ENCODE data around the gene CD44. TPM values are rescaled to one million over a fixed set of nuclear protein-coding genes. Genes with fewer than 3 reads are reported as not detected.
"Not testable (repeated sequence)": the region's sequence is repeated elsewhere in the genome, so short reads cannot be mapped to it uniquely, and the experiment has no call there.

Gene CD44
- 241 and 316 TPM in 2 replicates for total RNA-seq (2014; rRNA removed; shearing (Covaris generic))

DNA sequence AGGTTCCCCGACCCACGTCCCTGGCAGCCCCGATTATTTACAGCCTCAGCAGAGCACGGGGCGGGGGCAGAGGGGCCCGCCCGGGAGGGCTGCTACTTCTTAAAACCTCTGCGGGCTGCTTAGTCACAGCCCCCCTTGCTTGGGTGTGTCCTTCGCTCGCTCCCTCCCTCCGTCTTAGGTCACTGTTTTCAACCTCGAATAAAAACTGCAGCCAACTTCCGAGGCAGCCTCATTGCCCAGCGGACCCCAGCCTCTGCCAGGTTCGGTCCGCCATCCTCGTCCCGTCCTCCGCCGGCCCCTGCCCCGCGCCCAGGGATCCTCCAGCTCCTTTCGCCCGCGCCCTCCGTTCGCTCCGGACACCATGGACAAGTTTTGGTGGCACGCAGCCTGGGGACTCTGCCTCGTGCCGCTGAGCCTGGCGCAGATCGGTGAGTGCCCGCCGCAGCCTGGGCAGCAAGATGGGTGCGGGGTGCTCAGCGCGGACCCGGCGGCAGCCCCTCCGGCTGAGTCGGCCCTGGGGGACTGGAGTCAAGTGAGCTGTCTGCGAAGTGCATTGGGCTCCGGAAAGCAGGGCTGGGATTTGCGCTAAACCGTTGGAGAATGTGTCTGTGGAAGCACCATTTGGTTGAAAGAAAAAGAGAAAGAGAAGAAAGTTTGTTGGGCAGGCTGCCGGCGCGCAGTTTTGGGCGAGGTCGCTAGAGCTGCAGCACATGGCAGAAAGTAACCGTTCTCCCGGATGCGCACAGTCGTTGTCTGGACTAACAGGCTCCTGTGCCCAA is at the start of gene CD44:
Gene CD44, plus strand, starts transcription at position 229 of the 779 bp plus-strand sequence. Its CDS starts 133 bp downstream, at position 362.
- DNase-seq (ENCODE audit: low read depth) = peak; percentile 94

DNA sequence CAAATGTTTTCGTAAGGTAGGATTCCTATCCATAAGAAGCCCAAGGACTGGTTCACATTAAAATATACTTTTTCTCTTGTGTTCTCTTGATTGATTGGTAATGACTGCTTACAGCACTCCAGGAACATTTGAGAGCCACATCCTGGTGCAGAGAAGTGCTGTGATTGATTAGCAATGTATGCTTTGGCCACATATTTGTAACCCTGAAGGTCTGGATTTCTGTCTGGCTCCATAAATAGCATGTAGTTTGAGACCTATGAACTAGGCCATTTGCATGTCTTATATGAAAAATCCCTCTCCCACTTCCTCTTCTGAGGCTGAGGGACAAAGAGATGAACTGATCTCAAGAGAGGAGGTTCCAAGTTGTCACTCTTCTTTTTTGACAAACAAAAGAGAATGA is 49.3 kb upstream of the CD44 start:
- no peak for DNase-seq (ENCODE audit: low read depth)

DNA sequence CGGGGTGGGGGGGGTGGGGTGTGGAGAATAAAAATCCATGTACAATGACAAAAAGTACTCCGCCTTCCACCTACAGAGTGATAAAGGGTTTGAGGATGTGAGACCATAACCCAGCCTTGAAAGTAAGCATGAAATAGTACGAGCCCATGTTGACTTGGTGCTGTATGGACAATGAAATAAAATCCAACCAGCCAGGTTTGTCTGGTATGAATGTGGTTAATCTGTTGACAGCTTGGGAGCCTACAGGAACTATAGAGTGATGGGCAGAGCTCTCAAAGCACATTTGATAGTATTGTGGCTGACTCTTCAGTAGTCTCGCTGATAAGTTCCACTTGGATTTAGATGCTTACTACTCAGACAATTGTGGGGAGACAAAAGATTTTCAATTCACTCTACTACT is 48.8 kb upstream of the CD44 start:
- DNase-seq (ENCODE audit: low read depth) = no peak

DNA sequence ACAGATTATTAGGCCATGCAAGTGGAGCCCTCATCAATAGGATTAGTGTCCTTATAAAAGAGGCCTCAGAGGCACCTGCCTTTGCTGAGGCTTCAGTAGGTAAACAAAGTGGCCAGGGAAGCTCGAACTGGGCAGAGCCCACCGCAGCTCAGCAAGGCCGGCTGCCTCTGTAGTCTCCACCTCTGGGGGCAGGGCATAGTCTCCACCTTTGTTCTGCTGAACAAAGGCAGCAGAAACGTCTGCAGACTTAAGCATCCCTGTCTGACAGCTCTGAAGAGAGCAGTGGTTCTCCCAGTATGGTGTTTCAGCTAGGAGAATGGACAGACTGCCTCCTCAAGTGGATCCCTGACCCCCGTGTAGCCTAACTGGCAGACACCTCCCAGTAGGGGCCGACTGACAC is 48.0 kb upstream of the CD44 start:
- DNase-seq (ENCODE audit: low read depth) = not testable (repeated sequence)

DNA sequence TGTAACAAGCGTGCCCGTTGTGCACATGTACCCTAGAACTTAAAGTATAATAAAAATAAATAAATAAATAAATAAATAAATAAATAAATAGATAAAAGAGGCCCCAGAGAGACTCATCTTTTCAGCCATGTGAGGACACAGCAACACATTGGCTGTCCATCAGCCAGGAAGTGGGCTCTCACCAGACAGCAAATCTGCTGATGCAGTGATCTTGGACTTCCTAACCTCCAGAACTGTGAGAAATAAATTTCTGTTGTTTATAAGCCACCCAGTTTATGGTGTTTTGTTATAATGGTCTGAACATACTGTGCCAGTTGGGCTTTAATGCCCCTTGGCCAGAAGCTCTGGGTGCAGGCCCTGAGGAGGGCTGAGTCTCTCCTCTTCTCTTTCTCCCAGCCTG is 42.2 kb upstream of the CD44 start:
- no peak for DNase-seq (ENCODE audit: low read depth)

DNA sequence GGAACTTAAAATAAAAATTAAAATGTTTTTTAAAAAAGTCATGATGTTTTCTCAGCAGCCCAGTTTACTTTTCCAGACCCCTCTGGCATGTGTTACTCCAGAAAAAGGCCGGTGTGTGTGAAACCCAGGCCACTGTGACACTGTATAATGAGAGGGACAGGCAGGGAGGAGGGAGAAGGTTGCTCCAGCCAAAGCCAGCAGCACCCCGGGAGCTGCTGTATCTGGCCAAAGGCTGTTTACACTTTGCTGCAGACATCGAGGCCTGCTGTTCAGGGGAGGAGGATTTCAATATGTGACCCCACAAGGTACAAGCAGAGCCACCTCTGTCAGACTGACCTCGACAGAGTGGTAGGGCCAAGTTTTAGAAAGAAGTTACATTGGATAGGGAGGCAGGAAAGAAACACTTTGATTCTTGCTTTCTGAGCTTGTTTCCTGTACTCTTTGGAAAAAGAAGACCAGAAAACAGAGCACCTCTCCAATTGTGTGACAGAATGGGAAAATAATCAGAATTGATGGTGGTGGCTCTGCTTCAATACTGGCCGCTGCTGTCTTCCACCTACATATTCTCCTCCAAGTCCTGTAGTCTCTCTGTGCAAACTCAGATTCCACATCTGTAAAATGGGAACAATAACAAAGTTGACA is 41.0 kb upstream of the CD44 start:
- DNase-seq (ENCODE audit: low read depth) = no peak

DNA sequence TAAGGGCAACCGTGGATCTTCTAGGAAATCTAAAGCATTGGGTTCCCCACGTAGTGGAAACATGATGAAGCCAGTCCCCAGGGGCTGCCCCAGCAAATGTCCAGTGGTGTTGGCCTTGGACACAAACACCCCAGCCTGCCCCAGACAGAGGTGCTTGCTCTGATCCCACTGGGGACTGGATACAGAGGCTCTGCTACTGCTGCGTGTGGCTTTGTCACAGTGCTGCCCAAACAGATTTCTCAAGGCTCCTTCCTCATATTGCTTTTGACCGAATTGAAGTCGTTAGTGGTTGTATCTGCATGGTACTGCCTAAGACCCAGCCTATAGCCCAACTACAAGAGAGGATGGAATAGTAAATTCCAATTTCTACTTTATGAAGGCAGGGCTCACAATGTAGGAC is 40.1 kb upstream of the CD44 start:
- no peak for DNase-seq (ENCODE audit: low read depth)

DNA sequence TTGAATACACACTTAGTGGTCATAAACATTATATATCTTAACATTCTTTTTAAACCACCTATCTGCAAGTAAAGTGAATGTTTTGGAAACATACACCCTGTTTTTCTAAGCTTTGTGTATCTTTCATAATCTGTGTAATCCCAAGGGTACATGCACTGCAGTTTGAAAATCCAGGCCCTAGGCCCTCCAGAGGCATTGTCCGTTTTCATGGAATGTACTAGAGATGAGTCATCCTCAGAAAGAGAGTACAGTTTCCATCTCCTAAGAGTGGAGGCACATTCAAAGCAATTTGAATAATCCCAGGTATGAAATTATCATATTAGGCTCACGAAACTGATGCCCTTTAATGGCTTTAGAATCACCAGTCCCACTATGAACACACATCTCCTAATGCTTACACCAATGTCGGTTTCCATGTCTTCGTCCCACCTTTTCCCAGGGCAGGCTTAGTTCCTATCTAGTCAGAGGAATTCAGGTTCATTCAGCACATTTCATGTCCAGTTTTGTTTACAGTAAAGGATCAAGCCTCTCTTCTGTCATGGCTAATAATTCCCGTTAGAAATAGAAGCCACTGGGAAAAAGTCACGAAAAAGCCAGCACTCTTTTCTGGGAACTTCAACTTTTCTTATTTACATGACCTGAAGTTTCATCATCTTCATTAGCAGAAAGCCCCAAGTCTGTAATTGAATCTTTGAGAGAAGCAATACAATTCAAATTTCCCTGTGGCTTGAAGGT is 39.5 kb upstream of the CD44 start:
- DNase-seq (ENCODE audit: low read depth) = peak; percentile 77

DNA sequence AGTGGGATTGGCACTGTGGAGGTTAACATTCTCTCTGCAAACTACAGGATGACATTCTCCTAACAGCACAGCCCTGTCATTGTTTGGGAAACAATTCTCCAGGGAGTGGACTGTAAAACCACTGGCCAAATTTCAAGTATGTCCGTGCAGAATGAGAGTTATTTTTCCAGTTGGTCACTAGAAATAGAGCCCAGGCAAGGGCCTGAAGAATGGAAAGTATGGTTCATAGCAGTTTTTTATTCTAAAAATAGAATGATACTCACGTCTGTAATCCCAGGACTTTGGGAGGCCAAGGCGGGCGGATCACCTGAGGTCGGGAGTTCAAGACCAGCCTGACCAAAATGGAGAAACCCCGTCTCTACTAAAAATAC is 39.0 kb upstream of the CD44 start:
- peak; percentile 91 for DNase-seq (ENCODE audit: low read depth)

DNA sequence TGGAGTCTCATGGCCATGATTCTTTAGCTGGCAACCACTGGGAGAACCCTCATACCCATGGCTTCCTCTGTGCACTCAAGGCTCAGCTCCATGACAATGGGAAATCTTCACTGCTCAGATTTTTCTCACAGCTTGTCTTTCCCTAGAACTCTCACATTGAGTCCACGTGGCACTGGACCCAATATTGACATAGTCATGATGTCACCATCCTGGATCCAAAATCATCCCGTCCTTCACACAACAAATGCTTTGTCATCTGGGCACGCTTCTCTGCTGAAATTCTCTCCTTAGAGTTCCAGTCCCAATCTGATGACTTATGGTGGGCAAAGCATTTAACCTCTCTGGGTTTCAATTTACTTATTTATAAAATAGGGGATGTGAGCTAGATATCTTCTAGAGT is 37.7 kb upstream of the CD44 start:
- peak; percentile 23 for DNase-seq (ENCODE audit: low read depth)

DNA sequence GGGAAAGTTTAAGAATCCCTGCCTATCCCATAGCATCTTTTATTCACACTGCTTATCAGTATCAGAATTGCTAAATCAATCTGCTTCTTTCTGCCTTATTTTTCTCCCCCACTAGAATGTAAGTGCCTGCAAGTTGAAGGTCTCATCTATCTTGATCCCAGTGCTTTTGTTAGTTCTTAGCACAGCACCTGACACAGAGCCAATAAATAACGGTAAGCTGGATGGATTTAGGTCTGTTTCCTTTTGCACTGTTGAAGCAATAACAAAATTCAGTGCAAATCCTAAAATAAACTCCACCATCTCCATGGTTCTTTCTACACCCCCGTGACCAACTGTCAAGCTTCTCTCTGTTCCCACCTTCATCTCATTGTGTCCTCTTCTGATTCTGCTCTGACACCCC is 36.7 kb upstream of the CD44 start:
- no peak for DNase-seq (ENCODE audit: low read depth)

DNA sequence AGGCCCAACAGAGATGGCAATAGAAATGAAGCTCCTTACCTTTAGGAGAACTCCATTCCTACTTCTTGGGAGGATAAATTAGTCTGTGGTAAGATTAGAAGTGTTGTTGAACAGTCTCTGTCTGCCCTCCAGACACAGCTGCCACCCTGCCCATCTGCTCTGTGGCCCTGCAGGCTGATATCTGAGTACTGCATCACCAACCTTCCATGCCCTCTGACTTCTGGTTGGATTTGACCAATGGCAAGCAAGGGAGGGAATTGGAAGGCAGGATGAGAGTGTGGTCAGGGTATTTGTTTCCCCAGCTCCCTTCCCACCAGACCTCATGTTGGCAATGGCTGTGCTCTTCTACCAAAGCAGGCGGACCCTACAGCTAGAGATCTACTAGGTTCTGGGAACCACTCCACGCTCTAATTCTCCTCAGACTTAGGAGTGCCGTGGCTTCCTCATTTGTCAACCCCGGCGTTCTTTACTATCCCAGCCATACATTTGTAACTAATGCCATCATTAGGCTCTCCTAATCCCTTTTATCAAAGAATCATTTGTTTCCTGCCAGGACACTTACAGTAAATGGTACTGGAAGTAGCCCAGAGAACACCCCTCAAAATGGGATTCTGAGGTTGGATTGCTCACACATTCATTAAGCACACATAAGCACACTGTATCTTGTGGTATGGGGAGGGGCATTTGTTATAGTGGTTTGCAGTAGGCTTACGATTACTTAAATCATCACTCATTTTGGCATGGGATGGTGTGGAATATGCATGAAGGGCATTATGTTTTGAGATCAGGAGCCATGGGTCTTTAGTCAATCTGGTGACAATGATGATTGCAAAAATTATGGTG is 35.4 kb upstream of the CD44 start:
- peak; percentile 80 for DNase-seq (ENCODE audit: low read depth)

DNA sequence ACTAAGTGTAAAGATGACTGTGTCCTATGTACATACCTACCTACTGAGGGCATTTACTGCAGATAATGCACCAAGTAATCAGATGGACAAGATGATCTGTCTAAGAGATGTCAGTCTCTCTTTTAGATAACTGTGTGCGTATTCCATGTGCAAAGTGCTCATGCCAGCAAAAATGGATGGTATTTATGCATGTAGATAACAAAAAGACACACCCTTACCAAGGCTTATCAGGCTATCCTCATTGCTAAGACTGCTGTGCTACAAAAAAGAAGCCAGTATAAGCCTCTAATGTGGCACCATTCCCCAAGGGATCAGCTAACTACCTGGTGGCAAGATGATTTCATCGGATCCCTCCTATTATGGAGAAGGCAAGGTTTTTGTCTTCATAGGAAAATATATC is 34.3 kb upstream of the CD44 start:
- DNase-seq (ENCODE audit: low read depth) = no peak

DNA sequence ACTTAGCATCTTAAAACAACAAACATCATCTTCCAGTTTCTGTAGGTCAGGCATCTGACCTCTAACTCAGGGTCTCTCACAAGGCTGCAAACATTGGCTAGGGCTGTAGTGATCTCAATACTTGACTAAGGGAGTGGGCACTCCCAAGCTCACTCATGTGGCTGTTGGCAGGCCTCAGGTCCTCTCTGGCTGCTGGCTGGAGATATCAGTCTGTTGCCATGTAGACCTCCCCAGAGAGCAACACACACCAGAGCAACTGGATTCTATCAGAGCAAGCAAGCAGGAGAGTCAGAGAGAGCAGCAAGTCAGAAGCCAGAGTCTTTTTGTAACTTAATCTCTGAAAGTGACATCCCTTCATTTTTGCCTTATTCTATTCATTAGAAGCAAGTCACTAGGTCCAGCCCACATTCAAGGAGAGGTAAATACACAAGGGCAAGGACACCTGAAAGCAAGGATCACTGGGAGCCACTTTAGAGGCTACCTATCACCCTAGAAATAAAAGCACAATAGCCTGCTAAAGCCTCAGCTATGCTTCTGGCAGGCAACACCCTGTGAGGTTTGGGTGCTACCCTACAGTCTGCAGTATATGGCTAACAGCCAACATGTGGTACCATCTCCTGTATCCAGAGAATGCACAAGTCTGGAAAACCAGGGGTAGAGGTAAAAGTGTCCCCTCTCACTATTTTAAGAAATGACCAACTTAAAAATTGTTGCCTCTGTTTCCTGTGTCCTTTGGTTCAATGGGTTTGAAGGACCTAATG is 33.5 kb upstream of the CD44 start:
- DNase-seq (ENCODE audit: low read depth) = no peak

DNA sequence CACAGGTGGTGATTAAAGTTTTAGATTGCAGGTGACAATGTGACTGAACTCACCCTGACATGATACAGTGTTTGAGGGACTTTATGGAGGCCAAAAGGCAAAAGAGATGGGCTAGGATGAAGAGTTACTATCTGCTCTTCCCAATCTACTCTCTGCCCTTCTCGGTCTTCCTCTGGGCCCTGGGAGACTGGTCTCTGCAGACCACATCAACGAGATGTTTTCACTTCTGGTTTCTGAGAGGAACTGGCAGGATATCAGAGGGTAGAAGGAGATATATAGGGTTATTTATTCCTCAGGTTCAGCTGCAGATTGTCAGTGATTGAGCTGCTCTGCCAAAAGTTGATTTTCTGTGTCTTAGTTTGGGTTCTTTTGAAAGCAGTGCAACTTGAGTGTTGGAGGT is 32.4 kb upstream of the CD44 start:
- no peak for DNase-seq (ENCODE audit: low read depth)

DNA sequence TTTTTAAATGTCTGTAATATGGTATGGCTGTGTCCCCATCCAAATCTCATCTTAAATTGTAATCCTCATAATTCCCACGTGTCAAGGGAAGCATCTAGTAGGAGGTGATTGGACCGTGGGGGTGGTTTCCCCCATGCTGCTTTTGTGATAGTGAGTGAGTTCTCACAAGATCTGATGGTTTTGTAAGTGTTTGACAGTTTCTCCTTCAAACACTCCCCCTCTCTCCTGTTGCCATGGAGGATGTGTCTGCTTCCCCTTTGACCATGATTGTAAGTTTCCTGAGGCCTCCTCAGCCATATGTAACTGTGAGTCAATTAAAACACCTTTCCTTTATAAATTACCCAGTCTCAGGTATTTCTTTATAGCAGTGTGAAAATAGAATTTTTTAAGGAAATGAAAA is 31.1 kb upstream of the CD44 start:
- DNase-seq (ENCODE audit: low read depth) = no peak

DNA sequence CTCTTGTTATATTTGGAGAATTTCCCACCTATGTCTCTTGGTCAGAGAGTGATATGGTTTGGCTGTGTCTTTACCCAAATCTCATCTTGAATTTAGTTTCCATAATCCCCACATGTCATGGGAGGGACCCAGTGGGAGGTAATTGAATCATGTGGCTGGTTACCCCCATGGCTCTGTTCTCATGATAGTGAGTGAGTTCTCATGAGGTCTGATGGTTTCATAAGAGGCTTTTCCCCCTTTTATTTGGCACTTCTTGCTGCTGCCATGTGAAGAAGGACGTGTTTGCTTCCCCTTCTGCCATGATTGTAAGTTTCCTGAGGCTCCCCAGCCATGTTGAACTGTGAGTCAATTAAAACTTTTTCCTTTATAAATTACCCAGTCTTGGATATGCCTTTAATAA is 30.6 kb upstream of the CD44 start:
- DNase-seq (ENCODE audit: low read depth) = not testable (repeated sequence)

DNA sequence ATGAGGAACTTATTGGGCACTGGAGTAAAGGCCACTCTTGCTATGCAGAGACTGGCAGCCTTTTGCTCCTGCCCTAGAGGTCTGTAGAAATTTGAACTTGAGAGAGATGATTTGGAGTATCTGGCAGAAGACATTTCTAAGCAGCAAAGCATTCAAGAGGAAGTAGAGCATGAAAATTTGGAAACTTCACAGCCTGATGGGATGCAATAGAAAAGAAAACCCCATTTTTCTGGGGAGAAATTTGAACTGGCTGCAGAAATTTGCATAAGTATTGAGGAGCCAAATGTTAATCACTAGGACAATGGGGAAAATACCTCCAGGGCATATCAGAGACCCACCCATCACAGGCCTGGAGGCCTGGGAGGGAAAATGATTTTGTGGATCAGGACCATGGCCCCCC is 29.9 kb upstream of the CD44 start:
- DNase-seq (ENCODE audit: low read depth) = no peak

DNA sequence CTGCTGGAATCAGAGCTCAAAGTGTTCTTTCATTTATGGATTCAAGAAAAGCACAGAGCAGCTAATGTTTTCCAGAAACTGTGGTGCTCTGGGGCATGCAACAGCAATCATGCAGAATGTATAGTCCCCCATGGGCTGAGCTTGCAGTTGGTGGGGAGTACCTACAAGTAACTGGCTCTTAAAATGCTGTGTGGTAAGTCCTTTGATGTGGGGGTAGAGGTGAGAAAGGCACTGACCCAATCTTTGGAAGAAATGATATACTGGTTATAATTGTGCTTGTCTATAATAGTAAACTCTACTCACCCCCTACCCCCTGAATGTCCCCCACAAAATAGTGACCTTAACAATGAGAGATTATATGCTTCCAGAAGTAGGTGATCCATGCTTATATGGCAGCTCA is 29.1 kb upstream of the CD44 start:
- DNase-seq (ENCODE audit: low read depth) = no peak

DNA sequence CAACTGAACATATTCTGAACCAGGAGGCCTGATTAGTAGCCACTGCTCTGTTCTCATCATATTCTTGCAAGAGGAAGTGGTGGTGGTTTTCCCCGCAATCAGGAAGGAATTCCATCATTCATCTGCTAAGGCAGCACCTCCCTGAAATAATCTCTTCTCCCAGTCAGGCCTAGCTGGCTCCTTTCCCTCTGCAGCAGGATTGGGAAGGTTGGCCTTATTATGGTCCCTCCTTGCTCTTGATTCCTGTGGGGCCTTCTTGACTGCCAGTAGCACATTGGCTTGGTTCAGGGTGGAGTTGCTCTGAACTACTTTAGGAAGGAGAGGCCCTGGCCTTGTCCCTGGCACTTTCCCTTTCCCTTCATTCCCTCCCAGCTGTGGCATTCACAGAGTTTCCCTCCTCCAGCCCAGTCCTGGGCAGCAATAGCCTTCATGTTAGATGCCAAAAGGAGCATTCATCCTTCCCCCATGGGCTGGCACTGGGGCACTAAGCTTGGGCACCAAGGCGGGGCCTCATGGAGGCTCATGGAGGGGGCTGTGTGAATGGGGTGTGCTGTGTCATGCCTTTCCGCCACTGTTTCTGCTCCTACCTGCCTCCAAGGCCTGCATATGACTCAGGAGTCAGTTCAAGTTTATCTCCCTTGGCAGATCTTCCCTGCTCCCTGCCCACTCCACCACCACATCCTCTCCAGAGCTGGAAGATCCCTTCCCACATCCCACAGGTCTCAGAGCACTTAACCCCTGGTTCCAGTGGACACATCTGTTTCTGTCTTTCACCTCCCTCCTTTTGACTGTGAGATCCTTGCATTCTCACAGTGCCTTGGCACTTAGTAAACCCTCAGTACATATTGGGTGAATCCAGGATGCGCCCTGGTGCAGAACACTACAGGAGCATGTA is 27.6 kb upstream of the CD44 start:
- peak; percentile 99 for DNase-seq (ENCODE audit: low read depth)
